HG02981 (cell line): ENCODE results near the gene TAT.
A peak's percentile ranks its signal among the peaks of the same experiment; 100 is the strongest.

Experiments
- ATAC-seq: cut with Tn5 transposase; IDR thresholded peaks from one replicate; pipeline ENCODE4 v1.9.1; 2021; ENCODE audit warnings: mild to moderate bottlenecking, moderate library complexity; ENCODE audit not compliant: unreplicated experiment

Gene TAT

GRCh38 chr16:71547168-71547567 is 29.7 kb downstream of the TAT start:
- no peak for ATAC-seq

GRCh38 chr16:71542377-71542776 is 34.5 kb downstream of the TAT start:
- peak; percentile 48 for ATAC-seq

- peak; percentile 62 for ATAC-seq
Measured at GRCh38 chr16:71537643-71538042, 39.2 kb downstream of the TAT start.

GRCh38 chr16:71536752-71537499 is 40.0 kb downstream of the TAT start:
- no peak for ATAC-seq

GRCh38 chr16:71532366-71532765 is 44.5 kb downstream of the TAT start:
- ATAC-seq = no peak

- no peak for ATAC-seq
Measured at GRCh38 chr16:71528863-71529262, 48.0 kb downstream of the TAT start.

- no peak for ATAC-seq
Measured at GRCh38 chr16:71528257-71528656, 48.6 kb downstream of the TAT start.

- no peak for ATAC-seq
Measured at GRCh38 chr16:71526111-71526631, 50.7 kb downstream of the TAT start, which contains the start of gene CHST4. TSS of gene CHST4 (plus strand) at chr16:71526426. CDS start at chr16:71536678, 10,252 bp downstream.

GRCh38 chr16:71524566-71525553 is 52.0 kb downstream of the TAT start:
- ATAC-seq = no peak

- no peak for ATAC-seq
Measured at GRCh38 chr16:71520550-71520949, 56.3 kb downstream of the TAT start.
